Superior temporal gyrus (tissue), 1 donor: ENCODE data around the gene OLFM2.
"Not testable (repeated sequence)": the region's sequence is repeated elsewhere in the genome, so short reads cannot be mapped to it uniquely, and the experiment has no call there.

Source experiments
- DNase-seq: peaks from one replicate; pipeline ENCODE4 v3.0.0-alpha.2; 2016; ENCODE audit errors: extremely low spot score

OLFM2 gene

GRCh38 chr19:9941671-9942070 is 5.4 kb upstream of the OLFM2 start:
- no peak for DNase-seq

- no peak for DNase-seq
Measured at GRCh38 chr19:9941231-9941630, 4.9 kb upstream of the OLFM2 start.

- DNase-seq, result no peak
Measured at GRCh38 chr19:9940778-9941177, 4.5 kb upstream of the OLFM2 start.

- DNase-seq, result no peak
Measured at GRCh38 chr19:9939301-9939913, 3.1 kb upstream of the OLFM2 start.

GRCh38 chr19:9937001-9937411 is 691 bp upstream of the OLFM2 start:
- DNase-seq, result no peak

GRCh38 chr19:9935506-9936325 is 599 bp downstream of the OLFM2 start:
- no peak for DNase-seq

- peak; percentile 40 for DNase-seq
Measured at GRCh38 chr19:9934132-9934950, 2.0 kb downstream of the OLFM2 start.

- no peak for DNase-seq
Measured at GRCh38 chr19:9932835-9933234, 3.5 kb downstream of the OLFM2 start.

GRCh38 chr19:9931629-9932028 is 4.7 kb downstream of the OLFM2 start:
- DNase-seq, result no peak

GRCh38 chr19:9923440-9923839 is 12.9 kb downstream of the OLFM2 start:
- DNase-seq, result no peak

GRCh38 chr19:9922782-9923379 is 13.4 kb downstream of the OLFM2 start:
- DNase-seq, result not testable (repeated sequence)

- peak; percentile 52 for DNase-seq
Measured at GRCh38 chr19:9917321-9917720, 19.0 kb downstream of the OLFM2 start.

GRCh38 chr19:9916719-9917118 is 19.6 kb downstream of the OLFM2 start:
- no peak for DNase-seq

- peak; percentile 26 for DNase-seq
Measured at GRCh38 chr19:9914315-9915207, 21.8 kb downstream of the OLFM2 start.

- DNase-seq, result no peak
Measured at GRCh38 chr19:9914001-9914314, 22.4 kb downstream of the OLFM2 start.

GRCh38 chr19:9913237-9914000 is 22.9 kb downstream of the OLFM2 start:
- DNase-seq, result no peak

GRCh38 chr19:9912551-9913236 is 23.6 kb downstream of the OLFM2 start:
- no peak for DNase-seq

- no peak for DNase-seq
Measured at GRCh38 chr19:9911524-9912185, 24.7 kb downstream of the OLFM2 start.

GRCh38 chr19:9910625-9911024 is 25.7 kb downstream of the OLFM2 start:
- DNase-seq, result no peak
